CD4-positive, alpha-beta T cell treated with Interleukin-6 at 100 ng/mL for 8 hours (primary cell): ENCODE results near the gene SLC6A7.

Experiments
- DNase-seq: peaks from one replicate; pipeline ENCODE4 v3.0.0-alpha.2; 2020; ENCODE audit warnings: mixed read lengths, low spot score

SLC6A7 gene

DNA sequence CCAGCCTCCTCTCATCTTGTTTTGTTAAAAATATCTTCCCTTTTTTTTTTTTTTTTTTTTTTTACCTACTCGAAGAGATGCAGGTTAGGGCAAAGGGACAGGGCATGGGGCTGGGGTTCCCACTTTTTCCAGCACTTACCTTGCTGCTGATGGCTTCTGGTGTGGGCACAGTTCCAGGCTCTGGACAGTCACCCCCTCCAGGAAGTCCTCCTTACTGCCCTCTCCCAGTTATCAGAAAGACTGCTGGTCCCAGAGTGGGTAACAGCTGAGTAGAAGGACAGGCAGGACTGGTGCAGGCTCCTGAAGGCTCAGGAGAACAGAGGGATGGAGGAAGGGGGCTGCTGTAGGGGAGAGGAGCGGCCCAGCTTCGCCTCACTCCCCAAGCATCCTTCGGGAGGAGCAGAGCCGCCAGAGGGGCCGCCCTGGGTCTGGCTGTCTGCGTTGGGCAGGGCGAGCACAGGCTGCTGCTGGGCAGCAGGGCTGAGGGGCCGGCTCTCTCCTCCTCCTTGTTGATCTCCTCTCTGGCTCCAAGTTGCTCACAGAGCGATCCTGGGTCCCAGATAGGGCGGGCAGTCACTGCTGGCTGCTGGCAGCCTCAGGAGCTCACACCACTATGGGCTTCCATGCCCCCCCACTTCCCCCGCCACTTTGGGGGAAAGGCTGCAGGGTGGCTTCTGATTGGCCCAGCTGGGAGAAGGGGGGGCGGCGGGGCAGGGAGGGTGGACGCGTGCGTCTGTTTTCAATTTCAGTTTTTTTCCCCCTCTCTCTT, 34.4 kb upstream of the SLC6A7 start, which contains the start of gene PDGFRB:
Gene PDGFRB, minus strand, starts transcription at position 588 of the 769 bp plus-strand sequence. CDS start 18,798 bp downstream, outside the sequence.
- DNase-seq: peak; percentile 3

DNA sequence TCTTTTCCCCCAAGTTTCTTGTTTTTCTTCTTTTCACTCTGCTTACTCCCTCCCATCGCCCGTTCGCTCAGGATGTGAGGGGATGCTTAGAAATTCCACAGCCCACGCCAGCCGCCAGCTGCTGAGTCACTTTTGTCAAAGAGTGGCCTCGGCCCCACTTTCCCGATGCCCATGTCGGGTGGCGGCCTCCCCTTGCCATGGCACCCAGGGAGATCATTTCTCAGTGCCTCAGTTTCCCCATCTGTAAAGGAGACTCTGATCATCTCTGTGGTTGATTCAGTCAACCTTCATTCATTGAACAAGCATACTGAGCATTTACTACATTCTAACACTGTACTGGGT, 33.9 kb upstream of the SLC6A7 start:
- no peak for DNase-seq

DNA sequence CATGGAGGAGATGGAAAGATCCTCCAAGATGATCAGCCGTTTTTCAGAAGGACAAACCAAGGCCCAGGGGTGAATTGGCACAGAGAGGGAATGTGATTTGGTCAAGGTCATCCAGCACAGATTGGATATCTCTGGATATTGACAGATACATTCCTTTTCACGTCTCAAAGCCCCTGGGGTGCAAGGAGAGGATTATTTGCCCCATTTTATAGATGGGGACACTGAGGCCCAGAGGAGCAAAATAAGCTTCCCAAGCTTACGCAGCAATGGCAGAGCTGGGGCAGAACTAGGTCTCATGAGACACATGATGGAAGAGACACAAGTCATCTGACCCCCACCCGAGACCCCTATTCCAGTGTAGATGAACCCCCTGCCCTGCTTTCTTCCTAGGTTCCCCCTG, 33.3 kb upstream of the SLC6A7 start:
- no peak for DNase-seq

DNA sequence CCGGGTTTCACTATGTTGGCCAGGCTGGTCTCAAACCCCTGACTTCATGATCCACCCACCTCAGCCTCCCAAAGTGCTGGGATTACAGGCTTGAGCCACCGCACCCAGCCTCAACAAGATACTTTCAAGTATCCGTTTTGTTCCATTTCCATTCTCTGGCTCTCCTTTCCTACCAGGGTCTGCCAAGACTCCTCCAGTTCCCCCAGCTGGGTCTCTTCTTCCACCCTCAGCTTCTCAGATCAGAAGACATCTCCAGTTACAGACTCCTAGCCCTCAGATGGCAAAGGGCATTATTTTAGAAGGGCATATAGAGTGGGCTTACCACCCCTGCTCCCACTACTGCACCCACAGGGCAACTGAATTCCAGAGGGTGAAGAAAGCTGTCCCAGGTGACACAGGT, 32.7 kb upstream of the SLC6A7 start:
- no peak for DNase-seq

DNA sequence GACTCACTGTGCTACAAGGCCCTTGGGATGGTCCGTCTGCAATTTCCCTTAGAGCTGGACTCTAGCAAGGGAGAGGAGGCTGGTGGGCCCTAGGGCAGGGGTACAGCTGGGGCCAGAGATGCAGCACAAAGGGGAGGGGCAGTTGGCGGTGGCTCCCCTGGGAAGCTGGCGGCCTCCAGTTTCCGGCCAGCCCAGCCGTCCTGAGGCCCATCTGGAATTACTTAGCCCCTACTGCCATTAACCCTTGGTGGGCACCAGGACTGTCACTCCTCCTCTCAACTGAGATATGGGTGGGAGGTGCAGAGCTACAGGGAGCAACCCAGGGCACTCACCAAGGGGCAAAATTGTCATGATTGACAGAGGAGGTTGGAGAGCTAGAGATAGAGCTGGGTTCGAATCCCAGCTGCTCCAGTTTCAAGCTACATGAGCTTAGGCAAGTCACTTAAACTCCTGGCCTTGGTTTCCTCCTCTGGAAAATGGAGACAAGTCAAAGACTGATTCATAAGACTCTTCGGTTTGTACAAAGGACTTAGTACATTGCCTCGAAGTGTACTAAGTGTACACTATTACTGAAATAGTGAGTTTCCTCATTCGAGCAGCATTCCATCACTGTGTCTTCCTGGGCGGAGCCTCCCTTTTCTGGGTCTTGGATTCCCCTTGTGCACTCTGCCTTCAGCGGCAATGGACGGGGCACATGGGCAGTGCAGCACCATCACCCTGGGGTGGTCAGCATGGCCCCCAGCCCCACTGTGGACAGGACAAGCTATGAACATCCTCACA, 31.5 kb upstream of the SLC6A7 start:
- no peak for DNase-seq

DNA sequence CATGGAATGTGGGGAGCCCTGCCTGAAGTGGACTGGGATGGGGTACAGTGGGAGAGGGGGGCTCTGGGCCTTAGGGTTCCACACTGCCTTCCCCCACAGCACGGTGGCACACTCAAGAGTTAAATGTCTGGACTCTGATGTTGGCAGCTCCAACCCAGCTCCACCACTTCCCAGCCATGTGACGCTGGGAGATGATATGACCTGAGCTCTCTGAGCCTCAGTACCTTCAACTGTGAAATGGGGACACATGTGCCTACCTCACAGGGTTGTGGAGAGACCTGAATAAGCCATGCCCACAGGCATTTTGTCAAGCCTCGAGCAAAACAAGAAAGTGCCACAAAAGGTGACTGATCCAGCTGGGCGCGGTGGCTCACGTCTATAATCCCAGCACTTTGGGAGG, 30.8 kb upstream of the SLC6A7 start:
- DNase-seq: no peak

DNA sequence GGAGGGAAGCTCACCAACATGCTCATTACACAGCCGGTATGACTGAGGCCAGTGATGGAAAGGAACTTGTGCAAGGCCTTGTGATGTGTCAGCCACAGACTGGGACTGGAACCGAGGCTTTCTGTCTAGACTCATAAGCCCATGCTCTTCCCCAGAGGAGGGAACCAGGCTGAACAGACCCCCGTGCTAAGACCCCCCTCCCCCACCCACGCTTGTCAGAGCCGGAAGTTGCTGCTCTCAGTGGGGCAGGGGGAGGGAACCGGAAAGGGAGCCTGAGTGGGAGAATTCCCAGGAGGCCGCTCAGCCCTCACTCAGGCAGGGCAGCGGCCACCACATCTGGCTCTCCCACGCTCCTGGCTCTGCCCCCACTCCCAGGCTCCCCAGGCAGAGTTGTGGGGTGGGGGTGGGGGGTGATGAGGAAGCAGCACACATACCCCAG, 30.1 kb upstream of the SLC6A7 start:
- no peak for DNase-seq

DNA sequence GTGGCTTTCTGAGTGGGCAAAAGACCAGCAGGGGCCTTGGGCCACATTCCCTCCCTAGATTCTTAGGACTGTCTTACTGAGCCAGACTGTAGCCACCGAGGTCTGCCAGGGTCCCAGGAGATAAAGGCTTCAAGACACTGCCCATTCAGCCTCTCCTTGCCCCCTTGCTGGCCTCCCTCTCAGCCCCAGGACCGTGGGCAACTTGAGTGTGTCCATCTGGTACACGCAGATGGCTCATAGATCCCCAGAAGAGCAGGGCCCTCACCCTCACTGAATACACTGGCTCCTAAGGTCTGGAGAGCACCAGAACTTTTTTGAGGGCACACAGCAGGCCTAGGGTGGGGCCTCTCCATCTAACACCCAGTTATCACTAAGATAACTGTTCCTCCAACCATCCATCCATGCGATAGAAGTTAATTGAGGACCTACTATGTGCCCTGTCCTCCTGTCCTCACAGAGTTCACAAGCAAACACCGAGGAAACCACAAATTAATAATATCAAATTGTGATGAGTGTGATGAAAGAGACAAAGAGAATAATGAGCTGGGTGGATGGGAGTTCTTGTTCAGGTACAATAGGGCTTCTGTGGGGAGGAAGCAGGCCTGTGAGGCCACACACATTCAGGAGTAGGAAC, 29.3 kb upstream of the SLC6A7 start:
- DNase-seq: no peak

DNA sequence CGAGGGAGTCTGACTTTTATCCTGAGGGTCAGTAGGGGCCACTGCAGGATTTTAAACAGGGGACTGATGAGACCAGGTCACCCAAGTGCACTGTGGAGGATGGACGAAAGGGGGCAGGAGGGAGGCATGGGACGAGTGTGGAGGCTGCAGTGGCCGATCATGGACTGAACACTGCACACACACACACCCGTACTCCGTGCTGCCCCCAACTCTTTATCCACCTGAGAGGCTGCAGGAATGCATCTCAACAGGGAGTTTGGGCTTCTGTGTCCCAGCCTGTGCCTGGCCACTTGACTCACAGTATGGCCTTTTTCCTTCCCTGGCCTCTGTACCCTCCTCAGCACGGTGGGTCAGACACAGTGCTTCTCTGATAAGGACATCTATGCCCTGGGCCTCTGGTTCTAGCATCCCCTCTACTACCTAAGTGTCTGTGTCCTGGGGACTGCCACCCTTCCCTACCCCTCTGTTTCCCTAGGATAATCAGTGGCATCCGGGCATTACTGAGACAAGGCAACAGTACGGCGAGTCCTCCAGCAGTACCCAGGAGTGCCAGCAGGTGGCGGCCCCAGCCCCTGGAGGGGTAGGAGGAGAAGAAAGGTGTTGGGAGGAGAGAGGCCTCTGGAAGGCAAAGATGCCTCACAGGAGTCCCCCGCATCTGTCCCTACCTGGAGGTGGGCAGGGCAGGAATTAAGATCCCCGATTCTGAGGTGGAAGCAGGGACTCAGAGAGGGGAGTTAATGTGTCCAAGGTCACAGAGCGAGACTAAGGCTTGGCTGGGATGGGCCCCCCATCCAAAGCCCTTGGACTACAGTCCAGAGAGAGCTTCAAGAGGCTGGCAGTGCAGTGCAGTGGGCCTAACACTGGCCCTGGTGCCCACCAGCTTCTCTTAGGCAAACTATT, 28.4 kb upstream of the SLC6A7 start:
- peak; percentile 47 for DNase-seq

DNA sequence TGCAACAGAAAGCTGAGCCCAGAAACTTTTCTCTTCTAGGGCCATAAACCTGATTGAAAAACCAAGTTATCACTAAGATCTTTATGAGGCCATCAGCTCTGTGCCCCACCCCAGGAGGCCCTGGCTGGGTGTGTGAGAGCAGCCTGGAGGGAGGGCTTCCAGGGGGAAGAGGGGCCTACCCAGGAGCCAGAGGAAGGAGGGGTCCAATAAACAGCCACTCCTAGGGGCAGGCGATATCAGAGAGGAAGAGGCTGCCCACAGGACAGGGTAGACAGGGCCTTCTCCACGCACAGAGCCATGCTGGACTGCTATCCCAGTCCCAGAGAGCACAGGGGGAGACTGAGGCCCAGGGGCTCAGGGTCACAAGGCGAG, 27.7 kb upstream of the SLC6A7 start:
- DNase-seq: no peak

DNA sequence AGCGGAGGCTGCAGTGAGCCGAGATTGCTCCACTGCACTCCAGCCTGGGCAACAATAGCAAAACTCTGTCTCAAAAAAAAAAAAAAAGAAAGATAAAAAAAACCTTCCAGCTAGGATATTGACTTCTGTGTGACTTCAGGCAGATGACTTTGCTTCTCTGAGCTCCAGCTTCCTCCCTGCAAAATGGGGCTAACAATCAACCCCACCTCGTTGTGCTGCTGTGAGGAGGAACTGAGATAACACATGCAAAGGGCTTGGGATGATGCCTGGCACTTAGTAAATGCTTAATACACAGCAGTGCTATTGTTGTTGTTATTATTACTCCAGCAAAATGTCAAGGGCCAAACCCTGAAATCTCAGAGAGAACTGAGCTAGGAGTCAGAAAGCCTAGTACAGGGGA, 26.8 kb upstream of the SLC6A7 start:
- DNase-seq: no peak

DNA sequence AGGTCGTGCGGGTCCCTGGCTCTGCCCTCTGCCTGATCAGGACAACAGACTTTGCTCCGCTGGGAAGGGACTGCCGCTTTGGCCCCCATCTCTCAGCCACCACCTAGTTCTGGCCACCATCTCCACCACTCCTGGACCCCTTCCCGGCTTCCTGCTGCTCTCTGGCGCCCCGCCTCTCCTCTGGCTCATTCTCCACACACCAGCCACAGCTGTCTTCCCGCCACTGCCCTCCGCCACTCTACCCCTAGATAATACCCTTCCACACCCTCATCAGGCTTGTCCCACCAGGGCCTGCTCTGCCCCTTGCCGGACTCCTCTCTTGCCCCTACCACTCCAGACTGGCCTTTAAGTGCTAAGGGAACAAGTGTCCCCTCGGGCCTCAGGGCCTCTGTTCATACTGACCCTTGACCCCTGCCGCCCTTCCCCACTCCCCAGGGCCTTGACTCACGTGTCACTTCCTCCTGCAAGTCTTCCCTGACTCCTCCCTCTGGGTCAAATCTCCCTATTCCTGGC, 26.3 kb upstream of the SLC6A7 start:
- no peak for DNase-seq

DNA sequence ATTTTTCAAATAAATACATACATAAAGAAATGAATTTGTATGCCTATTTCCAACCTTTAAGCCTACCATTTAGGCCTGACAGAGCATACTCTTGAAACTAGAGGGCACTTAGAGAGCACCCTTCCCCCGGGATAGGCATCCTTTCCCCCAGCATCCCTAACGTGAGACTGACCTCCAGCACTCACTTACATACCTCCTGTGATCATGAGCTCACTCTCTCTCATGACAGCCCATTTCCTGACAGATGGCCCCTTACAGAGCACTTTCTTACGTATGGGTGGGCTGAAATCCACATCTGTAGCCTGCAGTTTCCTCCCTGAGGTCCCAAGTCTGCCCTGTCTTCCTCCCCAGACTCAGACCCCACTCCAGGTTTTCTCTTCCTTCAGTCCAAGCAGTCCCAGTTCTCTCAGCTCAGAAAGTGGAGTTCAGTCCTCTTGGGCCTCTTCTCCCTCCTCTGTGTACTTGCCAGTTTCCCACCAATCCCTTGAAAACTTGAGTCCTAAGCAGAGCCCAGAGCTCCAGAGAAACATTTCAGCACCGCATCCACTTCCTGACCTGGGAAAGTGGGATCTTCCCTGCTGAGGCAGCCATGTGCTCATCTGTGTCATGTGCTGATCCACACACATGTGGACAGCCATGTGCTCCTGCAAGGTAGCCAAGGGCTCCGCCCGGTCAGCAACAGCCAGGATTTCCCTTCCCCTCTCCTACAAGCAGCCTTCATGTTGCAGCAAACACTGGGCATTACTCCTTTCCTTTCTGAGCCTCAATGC, 25.5 kb upstream of the SLC6A7 start:
- no peak for DNase-seq

DNA sequence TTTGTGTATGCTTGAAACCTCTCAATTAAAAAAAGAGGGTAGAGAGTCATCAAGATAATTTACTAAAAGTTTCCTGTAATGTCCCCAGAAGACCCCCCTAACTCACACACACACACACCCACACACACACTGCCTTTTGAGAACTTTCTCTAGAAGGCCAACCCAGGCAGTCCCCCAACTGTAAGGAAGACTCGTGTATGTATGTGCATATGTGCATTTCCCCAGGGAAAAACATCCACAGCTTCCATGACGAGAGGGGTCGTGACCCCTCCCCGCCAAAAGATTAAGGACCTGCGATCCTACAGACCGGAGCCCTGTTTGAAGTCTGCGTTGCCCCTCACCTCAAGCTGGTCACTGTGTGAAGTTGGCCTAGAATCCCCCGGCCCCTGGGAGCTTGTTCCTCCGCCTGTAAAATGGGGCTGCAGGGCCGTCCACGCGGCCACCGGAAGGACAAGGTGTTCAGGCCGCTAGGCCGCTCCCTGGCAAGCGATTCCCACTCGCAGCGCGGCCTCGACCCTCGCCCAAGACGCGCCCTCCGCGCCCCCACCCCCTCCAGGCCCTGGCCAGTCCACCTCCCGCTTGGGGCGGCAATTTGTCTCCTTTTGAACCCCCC, 23.7 kb upstream of the SLC6A7 start:
- no peak for DNase-seq

DNA sequence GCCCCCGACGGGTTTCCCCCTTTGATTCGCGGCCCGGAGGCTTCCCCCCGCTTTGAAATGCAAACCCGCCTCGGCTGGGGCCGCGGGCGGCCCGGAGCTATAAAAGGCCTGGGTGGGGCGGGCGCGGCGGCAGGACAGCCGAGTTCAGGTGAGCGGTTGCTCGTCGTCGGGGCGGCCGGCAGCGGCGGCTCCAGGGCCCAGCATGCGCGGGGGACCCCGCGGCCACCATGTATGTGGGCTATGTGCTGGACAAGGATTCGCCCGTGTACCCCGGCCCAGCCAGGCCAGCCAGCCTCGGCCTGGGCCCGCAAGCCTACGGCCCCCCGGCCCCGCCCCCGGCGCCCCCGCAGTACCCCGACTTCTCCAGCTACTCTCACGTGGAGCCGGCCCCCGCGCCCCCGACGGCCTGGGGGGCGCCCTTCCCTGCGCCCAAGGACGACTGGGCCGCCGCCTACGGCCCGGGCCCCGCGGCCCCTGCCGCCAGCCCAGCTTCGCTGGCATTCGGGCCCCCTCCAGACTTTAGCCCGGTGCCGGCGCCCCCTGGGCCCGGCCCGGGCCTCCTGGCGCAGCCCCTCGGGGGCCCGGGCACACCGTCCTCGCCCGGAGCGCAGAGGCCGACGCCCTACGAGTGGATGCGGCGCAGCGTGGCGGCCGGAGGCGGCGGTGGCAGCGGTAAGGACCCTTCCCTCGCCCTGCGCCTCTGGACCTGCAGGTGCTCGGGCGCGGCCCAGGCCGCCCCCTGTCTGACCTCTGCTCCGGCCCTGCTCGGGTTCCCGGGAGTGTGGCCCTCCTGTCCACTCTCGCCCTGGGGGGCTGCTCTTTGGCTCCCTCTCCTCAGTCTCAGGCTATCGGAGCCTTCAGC, 23.0 kb upstream of the SLC6A7 start, which contains the start of gene CDX1:
Gene CDX1, plus strand, starts transcription at position 129 of the 862 bp plus-strand sequence. Its CDS starts 99 bp downstream, at position 228.
- DNase-seq: no peak

DNA sequence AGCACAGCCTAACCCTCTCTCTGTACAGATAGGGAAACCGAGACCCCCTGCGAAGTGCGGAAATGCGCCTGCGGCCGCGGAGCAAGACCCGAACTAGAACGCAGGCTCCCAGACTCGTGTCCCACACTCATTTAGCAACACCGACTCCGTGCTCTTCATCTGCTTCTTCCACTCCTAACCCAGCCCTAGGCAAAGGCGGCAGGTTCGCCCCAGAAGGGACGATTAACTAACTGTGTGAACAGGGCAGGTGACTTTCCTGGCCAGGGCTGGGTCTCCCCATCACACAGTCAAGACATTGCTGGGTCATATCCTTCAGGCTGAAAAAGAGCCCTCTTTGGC, 22.4 kb upstream of the SLC6A7 start:
- DNase-seq: no peak

DNA sequence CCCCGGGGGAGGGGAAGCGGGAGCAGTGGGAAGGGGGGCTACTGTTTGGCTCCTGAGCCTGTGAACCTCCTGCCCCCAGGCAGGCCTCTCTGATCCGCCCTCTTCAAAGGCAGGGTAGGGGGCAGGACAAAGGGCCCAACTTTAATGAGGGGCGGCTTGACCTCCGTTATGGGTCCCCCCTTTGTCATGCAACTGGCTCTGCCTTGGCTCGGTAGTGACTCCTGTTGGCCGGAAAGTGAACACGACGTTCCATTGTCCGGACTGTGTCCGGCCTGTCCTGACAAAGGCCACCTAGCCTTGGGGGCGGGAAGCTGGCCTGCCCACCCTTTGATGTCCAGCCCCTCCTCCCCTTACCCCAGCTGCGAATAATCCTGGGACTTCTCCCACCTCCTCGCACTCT, 22.0 kb upstream of the SLC6A7 start:
- DNase-seq: no peak

DNA sequence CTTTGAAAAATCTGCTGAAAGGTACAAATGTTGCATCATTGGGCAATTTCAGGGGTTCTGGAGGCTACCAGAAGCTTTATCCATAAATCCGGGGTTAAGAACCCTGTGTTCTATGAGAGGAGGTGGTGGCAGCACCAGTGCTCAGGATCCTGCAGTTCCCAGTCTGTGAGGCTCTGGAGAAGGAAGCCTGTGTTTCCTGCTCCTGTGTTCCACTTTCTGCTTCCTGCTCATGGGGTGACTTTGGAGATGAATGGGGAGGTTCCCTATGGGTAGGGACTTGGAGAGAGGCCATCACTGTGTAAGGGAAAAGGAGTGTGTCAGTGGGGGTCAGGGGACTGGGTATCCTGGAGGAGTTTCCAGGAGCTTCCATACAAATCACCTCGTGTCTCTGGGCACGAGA, 21.0 kb upstream of the SLC6A7 start:
- DNase-seq: no peak

DNA sequence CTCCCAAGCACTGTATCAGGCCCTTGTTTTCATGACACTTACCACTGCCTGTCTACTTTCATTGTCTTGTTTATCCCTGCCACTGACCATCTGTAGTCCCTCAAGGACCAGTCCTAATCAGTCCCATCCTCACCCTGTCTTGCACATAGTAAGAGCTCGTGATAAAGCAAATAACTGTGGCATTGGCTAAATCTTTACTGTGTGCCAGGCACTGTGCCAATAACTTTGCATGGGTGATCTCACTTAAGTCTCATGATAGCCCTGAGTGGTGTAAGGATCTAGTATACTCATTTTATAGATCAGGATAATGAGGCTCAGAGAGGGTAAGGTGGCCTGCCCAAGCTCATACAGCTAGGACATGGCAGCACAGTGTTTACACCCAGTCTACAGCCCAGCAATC, 17.7 kb upstream of the SLC6A7 start:
- DNase-seq: no peak

DNA sequence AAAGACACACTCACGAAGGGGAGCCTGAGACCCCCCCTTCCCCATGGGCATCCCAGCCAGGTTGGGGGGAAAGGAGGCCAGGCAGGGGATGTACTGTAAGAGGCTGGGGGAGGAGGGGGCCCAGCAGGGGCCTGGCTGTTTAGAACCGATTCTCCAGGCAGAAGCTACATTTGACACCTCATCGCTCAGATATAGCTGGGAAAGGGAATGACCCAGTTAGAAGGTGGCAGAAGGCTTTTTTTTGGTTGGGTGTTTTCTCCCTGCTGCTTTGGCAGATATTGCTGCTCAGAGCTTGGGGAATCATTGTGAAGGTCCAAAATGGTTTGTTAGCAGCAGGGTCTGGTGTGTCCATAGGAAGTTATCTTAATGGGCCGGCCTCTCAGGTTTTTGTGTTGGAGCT, 17.3 kb upstream of the SLC6A7 start:
- no peak for DNase-seq
